Ovary (tissue), 9 donors: ENCODE measurements around the gene CLCN2. TPM values are rescaled to one million over a fixed set of nuclear protein-coding genes. Genes with fewer than 3 reads are reported as not detected.

Source experiments
- DNase-seq, 5 donors: peaks; one replicate each; pipeline ENCODE4 v3.0.0-alpha.2; 2019 to 2020
- H3K27ac ChIP-seq, 2 donors: fragments of 200-600 bp; one replicate each; pipeline versions ENCODE4 v1.5.1 to v1.8.0; 2019 to 2022
- H3K27me3 ChIP-seq: fragments of 200-600 bp; one replicate; pipeline ENCODE4 v1.8.0; 2022
- H3K36me3 ChIP-seq: fragments of 200-600 bp; sonication (generic); one replicate; pipeline ENCODE4 v1.5.1; 2019
- H3K4me1 ChIP-seq: one replicate; pipeline ENCODE4 v1.8.1; 2013; ENCODE audit warnings: mild to moderate bottlenecking, moderate library complexity; ENCODE audit not compliant: insufficient read depth
- H3K4me3 ChIP-seq: fragments of 200-600 bp; sonication (generic); one replicate; pipeline ENCODE4 v1.5.1; 2017
- H3K9me3 ChIP-seq, 2 donors: fragments of 200-600 bp in 1 of 2; sonication (generic) in 1 of 2; one replicate each; pipeline versions ENCODE4 v1.5.1 to v1.8.1; 2013 to 2019; ENCODE audit warnings: mild to moderate bottlenecking in 1 of 2, moderate library complexity in 1 of 2
- EP300 ChIP-seq: sonication (generic); formaldehyde crosslinking; IDR thresholded peaks from one replicate; pipeline ENCODE4 v1.6.1; 2017; ENCODE audit warnings: antibody characterized with exemption
- POLR2A ChIP-seq: fragments of 450-650 bp; IDR thresholded peaks from one replicate; pipeline ENCODE4 v1.6.1; 2017; ENCODE audit warnings: antibody characterized with exemption, mild to moderate bottlenecking, moderate library complexity
- WGBS, 3 donors: extraction: QIAGEN DNeasy Blood & Tissue Kit in 1 of 3; methylation state at CpG; one replicate each; pipeline versions ENCODE4 v1.1.5 to v1.1.7; 2013 to 2017; 5-methylcytosine and 5-hydroxymethylcytosine counted together
- intact Hi-C, 4 donors: fragments of 100-400 bp; cut with DNase I; formaldehyde crosslinking; loops; one replicate each; pipeline versions ENCODE4 v1.11.0 to v1.15.1; 2022 to 2023
- polyA plus RNA-seq, 2 donors: library from polyadenylated mRNA; stranded (reverse); fragments of 200-250 nt in 1 of 2; fragments of 350-450 nt in 1 of 2; fragmentation: Illumina TruSeq in 1 of 2; extraction: RNeasy Lipid Tissue Mini Kit (QIAGEN cat#74804) in 1 of 2; gene quantifications; one replicate each; pipeline ENCODE4 v1.2.3, GENCODE V29; 2013 to 2014
- total RNA-seq, 7 donors: library from RNA; depleted of rRNA in 2 of 7; stranded (reverse); fragments of >200 nt in 2 of 7; fragmentation: NEBNext Ultra II Directional in 3 of 7; extraction: Animal tissue kit (Norgen Biotek cat#: 25700) in 3 of 7; gene quantifications; one replicate each; pipeline versions ENCODE4 v1.1.0 to v1.2.4, GENCODE V29; 2016 to 2023
- TF ChIP-seq, protein P1 (sequence below), 3 donors: fragments of 450-650 bp in 2 of 3; fragments of 200-600 bp in 1 of 3; IDR thresholded peaks; one replicate each; pipeline versions ENCODE4 v1.5.1 to v1.8.0; 2016 to 2022; ENCODE audit warnings: antibody characterized with exemption in 3 of 3, mild to moderate bottlenecking in 1 of 3
- donor health status: DM: no; HTN: no; CAD: no; lungs with moderate emphysema.
- donor health status: DM: no; HTN: no; CAD: no.
- donor health status: Bipolar disorder and iron deficiency.
- donor health status: DM: yes; HTN: yes; CAD: no.
- donor health status: DM: no; HTN: no; CAD: no.
- donor health status: DM: yes; HTN: yes; CAD: no.

CLCN2 gene
- total and polyA plus RNA-seq, 9 donors: 3.5 to 18.0 (median 11.7) TPM

DNA sequence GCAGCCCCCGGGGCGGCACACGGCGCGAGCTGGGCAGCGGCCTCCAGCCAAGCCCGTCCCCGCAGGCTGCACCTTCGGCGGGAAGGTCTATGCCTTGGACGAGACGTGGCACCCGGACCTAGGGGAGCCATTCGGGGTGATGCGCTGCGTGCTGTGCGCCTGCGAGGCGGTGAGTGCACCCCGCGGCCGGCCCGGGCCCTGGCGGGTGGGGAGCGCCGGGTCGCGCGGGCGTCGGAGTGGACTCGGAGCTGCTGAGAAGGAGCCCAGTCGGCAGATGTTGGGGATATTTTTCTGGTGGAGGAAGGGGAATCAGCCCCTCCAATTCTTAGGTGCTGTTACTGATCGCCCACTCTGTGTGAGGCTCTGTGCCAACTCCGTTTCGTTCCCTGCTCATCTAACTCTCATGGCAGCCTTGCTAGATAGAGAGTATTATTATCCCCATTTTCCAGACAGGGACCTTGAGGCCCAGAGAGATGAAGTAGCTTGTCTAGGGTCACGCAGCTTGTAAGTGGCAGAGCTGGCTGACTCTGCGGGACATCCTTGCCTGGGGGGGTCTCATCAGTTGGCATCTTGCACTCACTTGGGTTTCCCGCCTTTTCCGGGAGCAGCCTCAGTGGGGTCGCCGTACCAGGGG is 19.3 kb upstream of the CLCN2 start:
- no peaks in the 10 kb centered on the region for H3K9me3 ChIP-seq
- intact Hi-C loops: loop anchor here in 1 of 4 donors (2.0 kb wide), 1 partner anchor 32 kb away; no protein-coding TSS in a partner anchor
- peaks cover 2% of the 10 kb centered on the region for H3K4me1 ChIP-seq
- H3K27me3 ChIP-seq: no peaks in the 10 kb centered on the region
- DNase-seq: peak in 4 of 5 donors; percentile 47 to 59 (median 53)
- TF ChIP-seq, protein P1, sequence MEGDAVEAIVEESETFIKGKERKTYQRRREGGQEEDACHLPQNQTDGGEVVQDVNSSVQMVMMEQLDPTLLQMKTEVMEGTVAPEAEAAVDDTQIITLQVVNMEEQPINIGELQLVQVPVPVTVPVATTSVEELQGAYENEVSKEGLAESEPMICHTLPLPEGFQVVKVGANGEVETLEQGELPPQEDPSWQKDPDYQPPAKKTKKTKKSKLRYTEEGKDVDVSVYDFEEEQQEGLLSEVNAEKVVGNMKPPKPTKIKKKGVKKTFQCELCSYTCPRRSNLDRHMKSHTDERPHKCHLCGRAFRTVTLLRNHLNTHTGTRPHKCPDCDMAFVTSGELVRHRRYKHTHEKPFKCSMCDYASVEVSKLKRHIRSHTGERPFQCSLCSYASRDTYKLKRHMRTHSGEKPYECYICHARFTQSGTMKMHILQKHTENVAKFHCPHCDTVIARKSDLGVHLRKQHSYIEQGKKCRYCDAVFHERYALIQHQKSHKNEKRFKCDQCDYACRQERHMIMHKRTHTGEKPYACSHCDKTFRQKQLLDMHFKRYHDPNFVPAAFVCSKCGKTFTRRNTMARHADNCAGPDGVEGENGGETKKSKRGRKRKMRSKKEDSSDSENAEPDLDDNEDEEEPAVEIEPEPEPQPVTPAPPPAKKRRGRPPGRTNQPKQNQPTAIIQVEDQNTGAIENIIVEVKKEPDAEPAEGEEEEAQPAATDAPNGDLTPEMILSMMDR (IDR thresholded peaks at IDR 0.05): no peak
- WGBS, 3 donors: 8 to 9% (median 9%) methylated on average over 42 of the region's 42 CpGs
- H3K4me3 ChIP-seq: peak overlapping the region; percentile 67
- H3K36me3 ChIP-seq: no peaks in the 10 kb centered on the region
- peak overlapping the region in 1 of 2 donors; percentile 23 for H3K27ac ChIP-seq

DNA sequence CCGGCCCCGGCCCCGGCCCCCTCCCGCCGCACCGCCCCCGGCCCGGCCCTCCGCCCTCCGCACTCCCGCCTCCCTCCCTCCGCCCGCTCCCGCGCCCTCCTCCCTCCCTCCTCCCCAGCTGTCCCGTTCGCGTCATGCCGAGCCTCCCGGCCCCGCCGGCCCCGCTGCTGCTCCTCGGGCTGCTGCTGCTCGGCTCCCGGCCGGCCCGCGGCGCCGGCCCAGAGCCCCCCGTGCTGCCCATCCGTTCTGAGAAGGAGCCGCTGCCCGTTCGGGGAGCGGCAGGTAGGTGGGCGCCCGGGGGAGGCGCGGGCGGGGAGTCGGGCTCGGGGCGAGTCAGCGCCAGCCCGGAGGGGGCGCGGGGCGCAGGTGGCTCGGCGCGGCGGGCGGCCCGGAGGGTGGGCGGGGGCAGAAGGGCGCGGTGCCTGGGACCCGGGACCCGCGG is 18.8 kb upstream of the CLCN2 start:
- 0 to 2% (median 2%) methylated on average over 27 to 54 of the region's 62 CpGs for WGBS, 3 donors
- intact Hi-C loops: loop anchor here in 1 of 4 donors (2.0 kb wide), 1 partner anchor 31 kb away; no protein-coding TSS in a partner anchor
- peak; percentile 81 to 87 (median 86) for DNase-seq
- Histone ChIP-seq H3K27me3 (no peaks in the 10 kb centered on the region), H3K4me1 (peaks cover 2% of the 10 kb centered on the region), H3K9me3 (no peaks in the 10 kb centered on the region), H3K4me3 (peak overlapping the region; percentile 67), H3K27ac (peak overlapping the region in 1 of 2 donors; percentile 23), H3K36me3 (no peaks in the 10 kb centered on the region)
- TF ChIP-seq POLR2A (no peak), EP300 (no peak)
- TF ChIP-seq, protein P1 (IDR thresholded peaks at IDR 0.05): no peak

DNA sequence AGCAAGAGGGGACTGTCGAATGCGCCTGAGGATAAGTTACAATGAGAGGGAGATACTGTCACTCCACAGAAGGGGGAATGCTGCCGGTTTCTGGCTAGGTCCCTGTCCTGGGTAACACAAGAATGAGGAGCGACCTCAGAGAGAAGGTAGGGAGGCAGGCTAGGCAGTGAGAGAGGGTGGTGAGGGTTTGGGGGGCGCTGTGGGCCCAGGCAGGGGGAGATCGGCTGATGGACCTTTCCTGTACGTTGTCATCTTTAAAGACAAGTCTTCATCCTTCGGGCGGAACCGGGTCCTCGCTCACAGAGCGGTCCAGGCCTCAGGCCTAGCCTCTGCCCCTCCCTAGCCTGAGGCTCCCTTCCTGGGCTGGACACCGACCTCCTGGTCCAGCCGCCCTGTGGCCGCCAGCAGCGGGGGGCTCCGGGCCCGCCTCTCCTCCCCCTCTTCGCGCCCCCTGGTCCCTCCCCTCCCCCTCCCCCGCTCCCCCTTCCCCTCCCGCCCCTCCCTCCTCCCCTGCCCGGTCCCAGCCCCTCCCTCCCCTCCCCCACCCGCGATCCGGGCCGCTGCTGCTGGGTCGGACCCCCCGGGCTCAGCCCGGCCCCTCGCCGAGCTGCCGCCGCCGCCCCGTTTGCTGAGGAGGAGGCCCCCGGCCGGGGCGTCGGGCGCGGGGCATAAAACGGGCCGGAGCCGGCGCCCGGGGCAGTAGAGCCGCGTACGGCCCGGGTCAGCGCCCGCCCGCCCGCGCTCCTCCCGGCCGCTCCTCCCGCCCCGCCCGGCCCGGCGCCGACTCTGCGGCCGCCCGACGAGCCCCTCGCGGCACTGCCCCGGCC is 18.2 kb upstream of the CLCN2 start, which contains the start of gene CHRD:
Gene CHRD, plus strand, starts transcription at position 697 of the 827 bp plus-strand sequence. CDS start 265 bp downstream, outside the sequence.
- 7 to 22% (median 20%) methylated on average over 20 to 56 of the region's 71 CpGs for WGBS, 3 donors
- DNase-seq: peak; percentile 59 to 73 (median 68)
- Histone ChIP-seq H3K4me3 (peak within 1 kb of the TSS; percentile 67), H3K36me3 (no peaks in the 10 kb centered on the region), H3K27ac (peak within 1 kb of the TSS; percentile 66 to 70), H3K9me3 (no peaks in the 10 kb centered on the region), H3K4me1 (peaks cover 2% of the 10 kb centered on the region), H3K27me3 (no peaks in the 10 kb centered on the region)
- intact Hi-C loops: loop anchor here in 2 of 4 donors (2.0 to 10.0 kb wide), 4 partner anchors 31 to 385 kb away; no protein-coding TSS in a partner anchor
- TF ChIP-seq POLR2A (no peak), EP300 (no peak)
- TF ChIP-seq, protein P1 (IDR thresholded peaks at IDR 0.05): no peak

DNA sequence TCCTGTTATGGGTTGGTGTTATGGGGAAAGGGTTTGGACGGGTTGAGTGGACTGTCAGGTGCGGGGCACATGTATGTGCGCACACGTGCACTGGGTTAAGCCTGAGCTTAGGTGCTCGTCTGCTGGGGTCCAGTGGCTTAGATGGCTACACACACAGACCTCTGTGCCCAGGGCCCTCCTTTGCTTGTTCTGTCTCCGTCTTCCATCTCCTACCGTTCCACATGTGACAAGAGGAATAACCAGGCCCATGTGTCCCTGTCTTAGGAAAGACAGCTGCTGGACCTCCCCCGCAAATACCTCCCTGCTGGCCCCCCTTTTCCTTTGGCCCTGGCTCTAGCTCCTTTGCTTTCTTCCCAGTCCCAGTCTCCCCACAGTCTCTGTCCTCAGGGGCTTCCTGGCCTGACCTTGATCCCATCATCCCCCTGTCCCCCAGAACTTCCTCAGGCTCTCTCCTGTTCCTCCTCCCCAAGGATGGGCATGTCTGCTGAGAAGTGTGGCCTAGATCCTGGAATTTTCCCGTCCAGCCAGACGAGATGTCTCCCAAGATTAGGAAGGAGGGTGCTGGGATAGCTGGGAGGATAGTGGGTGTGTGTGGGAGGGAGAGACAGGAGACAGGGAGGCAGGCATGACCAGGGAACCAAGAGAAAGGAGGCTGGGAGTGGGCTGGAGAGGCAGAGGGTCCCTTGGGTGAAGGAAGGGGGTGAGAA is 17.4 kb upstream of the CLCN2 start:
- Histone ChIP-seq H3K9me3 (no peaks in the 10 kb centered on the region), H3K27me3 (no peaks in the 10 kb centered on the region), H3K4me1 (peaks cover 2% of the 10 kb centered on the region), H3K36me3 (no peaks in the 10 kb centered on the region), H3K4me3 (no peak overlapping the region), H3K27ac (peak overlapping the region; percentile 66 to 70)
- WGBS, 3 donors: 66 to 73% (median 72%) methylated on average over 10 of the region's 10 CpGs
- DNase-seq: no peak
- TF ChIP-seq EP300 (no peak), POLR2A (no peak)
- TF ChIP-seq, protein P1 (IDR thresholded peaks at IDR 0.05): no peak
- intact Hi-C loops: loop anchor here in 2 of 4 donors (5.0 to 10.0 kb wide), 3 partner anchors 133 to 386 kb away; no protein-coding TSS in a partner anchor
